NCI-H510A (cell line): ENCODE results near the gene USO1.
"Not testable (repeated sequence)": the region's sequence is repeated elsewhere in the genome, so short reads cannot be mapped to it uniquely, and the experiment has no call there.

ENCODE experiments used
- DNase-seq: peaks from one replicate; lab custom pipeline; 2025; lab: John Stamatoyannopoulos, UW

Gene USO1, protein sequence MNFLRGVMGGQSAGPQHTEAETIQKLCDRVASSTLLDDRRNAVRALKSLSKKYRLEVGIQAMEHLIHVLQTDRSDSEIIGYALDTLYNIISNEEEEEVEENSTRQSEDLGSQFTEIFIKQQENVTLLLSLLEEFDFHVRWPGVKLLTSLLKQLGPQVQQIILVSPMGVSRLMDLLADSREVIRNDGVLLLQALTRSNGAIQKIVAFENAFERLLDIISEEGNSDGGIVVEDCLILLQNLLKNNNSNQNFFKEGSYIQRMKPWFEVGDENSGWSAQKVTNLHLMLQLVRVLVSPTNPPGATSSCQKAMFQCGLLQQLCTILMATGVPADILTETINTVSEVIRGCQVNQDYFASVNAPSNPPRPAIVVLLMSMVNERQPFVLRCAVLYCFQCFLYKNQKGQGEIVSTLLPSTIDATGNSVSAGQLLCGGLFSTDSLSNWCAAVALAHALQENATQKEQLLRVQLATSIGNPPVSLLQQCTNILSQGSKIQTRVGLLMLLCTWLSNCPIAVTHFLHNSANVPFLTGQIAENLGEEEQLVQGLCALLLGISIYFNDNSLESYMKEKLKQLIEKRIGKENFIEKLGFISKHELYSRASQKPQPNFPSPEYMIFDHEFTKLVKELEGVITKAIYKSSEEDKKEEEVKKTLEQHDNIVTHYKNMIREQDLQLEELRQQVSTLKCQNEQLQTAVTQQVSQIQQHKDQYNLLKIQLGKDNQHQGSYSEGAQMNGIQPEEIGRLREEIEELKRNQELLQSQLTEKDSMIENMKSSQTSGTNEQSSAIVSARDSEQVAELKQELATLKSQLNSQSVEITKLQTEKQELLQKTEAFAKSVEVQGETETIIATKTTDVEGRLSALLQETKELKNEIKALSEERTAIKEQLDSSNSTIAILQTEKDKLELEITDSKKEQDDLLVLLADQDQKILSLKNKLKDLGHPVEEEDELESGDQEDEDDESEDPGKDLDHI

DNA sequence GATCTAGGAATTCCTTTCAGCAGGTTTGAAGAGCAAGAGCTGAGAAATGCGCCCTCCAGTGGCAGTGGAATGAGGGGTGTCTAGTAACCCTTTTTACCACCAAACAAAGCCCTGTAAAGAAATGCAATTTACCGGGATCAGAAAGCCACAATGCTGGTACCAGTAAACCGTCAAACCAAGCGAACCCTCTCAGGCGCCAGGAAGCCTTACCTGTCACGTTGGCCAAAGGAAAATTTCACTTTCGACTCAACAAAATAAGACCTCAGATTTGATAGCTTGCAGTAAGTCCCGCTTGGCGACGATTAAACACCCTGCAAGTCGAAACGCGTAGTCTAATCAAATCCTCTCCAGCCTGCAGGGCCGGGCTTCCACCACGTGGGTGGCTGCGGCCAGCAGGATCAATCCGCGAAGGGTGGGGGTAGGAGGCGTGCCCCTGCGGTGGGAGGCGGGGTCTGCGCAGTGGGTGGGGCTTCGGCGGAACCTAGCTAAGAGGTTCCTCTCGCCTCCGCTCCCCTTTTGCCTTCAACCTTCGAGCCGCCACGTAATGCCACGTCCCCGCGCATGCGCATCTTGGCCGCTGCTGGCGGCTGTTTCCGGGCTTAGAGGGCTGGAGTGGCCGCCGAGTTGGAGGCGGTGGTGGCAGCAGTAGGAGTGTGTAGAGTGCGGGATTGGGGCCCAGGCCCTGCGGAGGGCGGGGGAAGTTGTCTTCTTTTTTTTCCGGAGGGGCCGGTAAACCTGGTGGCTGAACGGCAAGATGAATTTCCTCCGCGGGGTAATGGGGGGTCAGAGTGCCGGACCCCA lies at the start of gene USO1:
Gene USO1, plus strand, starts transcription at position 512 of the 801 bp plus-strand sequence. Its CDS starts 243 bp downstream, at position 755.
- peak; percentile 93 for DNase-seq

DNA sequence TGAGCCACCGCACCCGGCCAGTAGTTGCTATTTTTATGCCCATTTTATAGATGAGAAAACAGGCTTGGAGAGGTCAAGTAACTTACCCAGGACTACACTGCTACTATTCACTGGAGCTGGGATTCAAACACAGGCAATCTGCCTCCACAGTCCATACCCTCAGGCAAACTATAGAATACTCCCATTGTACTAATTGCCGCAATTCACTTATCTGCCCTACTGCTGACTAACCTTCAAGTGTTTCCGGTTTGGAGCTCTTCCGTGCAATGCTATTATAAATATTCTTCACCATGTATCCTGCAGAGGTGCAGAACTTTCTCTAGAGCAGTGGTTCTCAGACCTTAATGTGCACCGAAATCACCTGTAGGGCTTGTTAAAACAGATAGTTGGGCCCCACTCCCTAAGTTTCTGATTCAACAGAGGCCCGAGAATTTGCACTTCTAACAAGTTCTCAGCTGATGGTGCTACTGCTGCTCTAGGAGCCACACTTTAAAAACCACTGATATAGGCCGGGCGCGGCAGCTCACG lies 49.3 kb upstream of the USO1 start:
- DNase-seq: no peak

DNA sequence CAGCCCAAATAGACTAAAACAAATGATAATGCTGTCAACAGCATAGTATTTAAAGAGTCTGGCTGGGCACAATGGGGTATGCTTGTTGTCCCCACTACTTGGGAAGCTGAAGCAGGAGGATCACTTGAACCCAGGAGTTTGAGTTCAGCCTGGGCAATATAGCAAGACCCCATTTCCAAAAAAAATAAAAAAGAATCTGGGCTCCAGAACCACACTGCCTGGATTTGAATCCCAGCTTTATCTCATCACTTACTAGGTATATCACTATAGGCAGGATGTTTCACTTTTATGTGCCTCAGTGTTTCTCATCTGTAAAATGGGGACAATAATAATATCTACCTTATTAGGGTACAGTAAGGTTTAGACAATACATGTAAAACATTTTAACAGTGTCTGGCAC lies 45.9 kb upstream of the USO1 start:
- DNase-seq: no peak

DNA sequence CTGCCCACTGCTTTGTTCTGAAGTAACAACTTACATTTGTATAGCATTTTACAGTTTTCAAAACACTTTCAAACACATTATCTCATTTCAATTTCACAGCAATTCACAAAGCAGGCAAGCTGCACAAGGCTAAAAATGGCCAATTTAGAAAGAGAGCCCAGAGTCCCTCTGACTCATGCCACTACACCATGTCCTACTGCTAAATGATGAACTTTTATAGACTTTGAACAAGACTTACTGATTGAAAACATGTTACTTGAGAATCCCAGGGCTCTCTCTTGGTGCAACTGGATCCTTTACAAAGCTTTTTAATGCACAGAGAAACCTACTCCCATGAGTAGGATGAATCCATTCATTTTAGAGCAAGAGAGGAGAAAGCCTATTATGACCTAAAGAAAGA lies 45.4 kb upstream of the USO1 start:
- no peak for DNase-seq

DNA sequence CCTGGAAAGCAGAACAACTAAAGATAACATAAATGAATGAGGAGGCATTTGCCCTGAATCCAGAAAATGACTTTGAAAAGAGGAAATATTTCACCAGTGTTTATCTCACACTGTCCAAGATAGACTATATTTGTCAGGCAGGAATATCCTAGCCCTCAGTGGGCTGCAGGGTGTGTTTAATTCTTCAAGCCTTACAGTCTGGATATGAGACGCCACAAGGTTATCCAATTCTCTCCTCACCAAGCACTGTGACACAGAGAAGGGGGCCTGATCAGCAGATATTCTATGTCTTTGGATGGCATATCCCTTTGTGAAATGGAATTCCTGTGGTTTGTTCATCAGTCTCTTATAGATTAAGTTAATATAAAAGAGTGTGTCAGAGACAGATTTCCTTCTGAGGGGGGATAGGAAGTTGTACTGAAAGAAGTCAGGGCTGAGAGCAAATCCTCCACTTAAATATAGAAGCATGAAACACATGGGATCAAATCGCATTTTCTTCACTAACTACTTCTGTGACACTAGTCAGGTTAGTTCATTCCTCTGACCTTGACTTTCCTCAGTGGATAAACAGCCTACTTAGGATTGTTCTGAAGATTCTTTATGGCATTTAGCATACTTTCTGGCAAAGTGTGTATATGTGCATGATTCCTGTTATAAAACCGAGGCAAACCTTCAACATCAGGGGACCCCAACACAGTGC lies 44.4 kb upstream of the USO1 start:
- DNase-seq: no peak

DNA sequence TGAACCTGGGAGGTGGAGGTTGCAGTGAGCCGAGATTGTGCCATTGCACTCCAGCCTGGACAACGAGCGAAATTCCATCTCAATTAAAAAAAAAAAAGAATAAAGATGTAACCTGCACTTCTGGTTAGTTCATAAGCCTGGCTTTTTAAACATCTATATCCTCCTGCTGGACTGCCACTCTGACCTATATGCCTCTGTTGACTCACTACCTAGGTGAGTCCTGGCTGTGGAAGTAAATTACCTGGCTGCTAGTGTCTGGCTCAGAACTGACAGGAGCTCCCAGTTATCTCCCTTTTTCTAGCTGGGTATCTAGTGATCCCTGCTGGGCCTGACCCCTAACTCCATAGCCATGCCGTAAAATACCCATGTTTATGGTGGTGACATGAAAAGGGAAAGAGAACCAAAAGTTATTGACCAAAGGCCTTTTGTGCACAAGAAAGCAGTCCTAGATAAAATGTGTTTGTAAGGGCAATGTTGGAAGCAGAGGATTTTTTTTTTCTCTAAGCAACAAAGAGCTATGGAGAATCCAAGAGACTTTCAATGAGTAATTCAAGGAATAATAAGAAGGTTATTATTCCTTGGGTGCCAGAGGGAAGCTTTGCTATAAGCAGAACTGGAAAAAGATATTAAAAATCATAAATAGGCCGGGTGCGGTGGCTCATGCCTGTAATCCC lies 40.8 kb upstream of the USO1 start:
- DNase-seq: no peak

DNA sequence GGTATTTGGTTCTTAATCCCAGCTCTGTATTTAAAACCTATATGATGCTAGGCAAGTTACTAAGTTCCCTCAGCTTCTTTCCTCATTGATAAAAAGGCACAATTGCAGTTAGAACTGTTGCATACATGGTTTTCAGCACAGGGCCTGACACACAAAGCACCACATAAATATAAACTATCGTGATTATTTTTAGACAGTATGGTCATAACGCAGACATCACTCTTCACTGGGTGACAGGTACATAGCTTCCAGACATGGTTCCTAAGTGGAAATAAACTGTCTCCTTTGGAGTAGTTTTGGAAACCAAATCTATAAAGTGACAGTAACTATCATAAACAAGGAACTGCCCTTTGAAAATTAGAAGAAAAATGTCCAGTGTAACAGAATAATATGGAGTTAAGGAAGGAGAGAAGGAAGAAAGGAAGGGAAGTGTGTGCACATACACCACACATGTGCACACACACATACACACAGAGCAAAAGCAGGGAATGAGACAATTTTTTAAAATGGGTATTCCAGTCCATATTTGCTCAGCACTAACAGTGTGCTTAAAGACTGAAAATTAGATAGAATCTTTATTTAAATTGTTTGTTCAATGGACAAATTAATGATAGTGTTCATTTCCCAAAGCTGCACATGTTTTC lies 38.7 kb upstream of the USO1 start:
- DNase-seq: no peak

DNA sequence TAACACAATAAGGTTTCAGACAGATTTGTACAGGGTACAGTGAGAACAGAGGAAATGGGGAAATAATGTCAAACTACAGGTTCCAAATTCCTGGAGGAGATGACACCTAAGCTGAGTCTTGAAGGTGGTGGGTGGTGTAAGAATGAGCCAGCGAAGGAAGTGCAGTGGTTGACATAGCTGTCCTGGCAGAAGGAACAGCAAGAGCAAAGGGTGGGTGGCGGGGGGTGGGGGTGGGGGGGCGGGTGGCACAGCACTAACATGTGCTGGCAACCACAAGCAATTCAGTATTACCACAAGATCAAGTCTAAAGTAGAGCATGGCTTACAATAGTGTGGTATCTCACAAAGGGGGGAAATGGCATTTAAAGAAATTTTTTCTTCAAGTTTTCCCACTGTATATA lies 38.0 kb upstream of the USO1 start:
- no peak for DNase-seq

DNA sequence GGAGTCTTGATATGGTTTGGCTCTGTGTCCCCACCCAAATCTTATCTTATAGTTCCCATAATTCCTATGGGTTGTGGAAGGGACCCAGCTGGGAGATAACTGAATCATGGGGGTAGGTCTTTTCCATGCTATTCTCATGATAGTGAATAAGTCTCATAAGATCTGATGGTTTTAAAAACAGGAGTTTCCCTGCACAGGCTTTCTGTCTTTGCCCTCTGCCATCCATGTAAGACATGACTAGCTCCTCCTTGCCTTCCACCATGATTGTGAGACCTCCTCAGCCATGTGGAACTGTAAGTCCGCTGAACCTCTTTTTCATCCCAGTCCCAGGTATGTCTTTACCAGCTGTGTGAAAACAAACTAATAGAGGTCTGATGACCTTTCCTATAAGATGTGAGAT lies 37.3 kb upstream of the USO1 start:
- DNase-seq: not testable (repeated sequence)

DNA sequence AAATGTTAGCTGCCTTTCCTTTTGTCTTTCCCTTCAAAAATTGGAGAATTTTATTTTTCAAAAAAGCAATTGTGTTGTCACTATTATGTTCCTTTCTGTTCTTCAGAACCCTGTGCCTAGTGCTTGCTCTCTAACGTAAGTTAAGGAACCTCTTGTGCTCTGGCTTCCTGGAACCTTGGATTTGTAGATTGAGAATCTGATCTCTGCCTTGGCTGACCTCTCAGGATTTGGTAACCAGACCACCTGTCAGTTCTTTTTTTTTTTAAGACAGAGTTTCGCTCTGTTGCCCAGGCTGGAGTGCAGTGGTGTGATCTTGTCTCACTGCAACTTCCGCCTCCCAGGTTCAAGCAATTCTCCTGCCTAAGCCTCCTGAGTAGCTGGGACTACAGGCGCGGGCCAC lies 32.3 kb upstream of the USO1 start:
- DNase-seq: not testable (repeated sequence)

DNA sequence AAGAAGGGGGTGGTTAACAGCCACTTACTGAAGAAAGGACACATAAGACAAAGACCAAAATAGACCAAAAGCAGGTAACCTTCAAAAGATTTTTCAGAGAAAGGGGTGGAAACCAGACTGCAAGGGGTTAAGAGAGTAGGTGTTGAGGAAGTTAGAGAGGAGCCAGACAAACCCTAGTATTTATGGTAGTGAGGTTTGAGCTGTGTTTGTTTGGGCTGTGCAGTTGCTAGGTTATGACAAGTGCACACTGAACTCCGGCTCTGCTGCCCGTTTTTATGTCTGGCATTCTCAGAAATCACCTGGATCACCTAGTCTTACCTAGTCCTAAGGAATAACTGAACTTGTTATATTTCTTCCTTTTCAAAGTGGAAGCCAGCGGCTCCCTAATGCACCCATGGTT lies 28.3 kb upstream of the USO1 start:
- peak; percentile 7 for DNase-seq

DNA sequence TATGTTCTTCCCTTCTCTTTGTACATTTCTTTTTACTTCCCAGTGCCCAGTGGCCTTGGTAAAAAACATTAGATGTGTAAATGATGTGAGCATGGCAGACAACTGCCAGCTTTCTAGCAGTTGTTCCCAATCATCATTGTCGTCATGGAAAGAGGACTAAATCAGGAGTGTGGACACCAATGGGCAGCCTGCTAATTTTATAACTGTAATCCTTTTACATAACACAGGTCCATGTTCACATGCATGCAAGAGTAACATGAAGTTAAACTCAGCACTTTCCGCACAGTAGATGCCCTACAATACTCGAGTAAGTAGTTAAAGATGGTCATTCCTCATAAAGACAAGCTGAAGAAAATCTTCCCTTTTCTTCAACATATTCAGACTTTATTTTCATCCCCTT lies 27.8 kb upstream of the USO1 start:
- no peak for DNase-seq

DNA sequence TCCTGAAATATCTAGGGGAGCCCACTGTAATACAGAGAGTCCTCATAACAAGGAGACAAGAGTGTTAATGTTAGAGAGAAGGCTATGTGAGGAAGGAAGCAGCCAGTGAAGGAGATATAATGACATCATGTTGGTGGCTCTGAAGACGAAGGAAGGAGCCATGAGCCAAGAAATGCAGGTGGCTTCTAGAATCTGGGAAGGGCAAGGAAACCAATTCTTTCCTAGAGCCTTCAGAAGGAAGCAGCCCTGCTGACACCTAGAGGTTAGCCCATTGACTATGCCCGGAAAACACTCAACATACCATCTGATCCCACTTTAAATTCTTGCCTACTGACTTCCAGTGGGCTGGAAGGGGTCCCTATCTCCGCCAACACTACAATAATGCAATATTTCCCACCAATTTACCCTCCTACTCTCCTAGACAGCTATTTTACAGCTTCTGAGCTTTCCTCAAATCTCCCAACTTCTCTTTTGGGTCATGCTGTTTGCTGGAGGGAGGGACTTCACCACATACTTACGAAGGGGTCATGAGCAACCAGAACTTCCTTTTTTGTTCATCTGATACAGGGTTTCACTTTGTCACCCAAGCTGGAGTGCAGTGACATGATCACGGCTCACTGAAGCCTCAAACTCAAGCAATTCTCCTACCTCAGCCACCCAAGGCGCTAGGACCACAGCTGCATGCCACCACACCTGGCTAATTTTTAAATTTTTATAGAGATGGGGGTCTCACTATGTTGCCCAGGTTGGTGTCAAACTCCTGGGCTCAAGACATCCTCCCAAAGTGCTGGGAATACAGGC lies 26.0 kb upstream of the USO1 start:
- no peak for DNase-seq

DNA sequence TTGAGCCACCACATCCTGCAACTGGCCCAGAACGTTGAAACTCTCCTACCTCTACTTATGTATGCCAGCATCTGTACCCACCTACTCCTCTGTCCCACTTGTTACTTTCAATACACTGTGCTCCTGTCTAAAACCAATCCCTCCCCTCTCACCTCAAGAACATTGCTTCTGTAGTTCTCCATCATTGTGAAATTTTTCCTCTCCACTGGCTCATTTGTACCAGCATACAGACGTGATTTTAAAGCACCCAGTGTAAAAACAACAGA lies 25.5 kb upstream of the USO1 start:
- no peak for DNase-seq

DNA sequence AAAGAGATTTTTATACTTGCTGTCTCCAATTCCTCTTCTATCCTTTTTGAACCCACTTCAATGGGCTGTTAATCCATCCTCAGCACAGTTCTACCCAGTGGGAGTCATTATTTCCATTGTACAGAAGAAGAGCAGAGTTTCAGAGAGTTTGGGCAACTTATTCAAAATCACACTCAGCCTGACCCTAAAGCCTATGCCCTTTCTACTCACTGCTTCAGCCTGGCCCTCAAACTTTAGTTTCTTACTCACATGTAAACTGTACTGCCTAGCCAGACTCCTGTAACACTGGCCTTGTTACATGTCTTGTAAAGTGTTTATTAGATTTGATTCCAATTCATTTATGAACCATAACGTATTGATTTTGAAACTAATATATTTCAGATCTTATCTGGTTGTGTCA lies 25.1 kb upstream of the USO1 start:
- DNase-seq: no peak

DNA sequence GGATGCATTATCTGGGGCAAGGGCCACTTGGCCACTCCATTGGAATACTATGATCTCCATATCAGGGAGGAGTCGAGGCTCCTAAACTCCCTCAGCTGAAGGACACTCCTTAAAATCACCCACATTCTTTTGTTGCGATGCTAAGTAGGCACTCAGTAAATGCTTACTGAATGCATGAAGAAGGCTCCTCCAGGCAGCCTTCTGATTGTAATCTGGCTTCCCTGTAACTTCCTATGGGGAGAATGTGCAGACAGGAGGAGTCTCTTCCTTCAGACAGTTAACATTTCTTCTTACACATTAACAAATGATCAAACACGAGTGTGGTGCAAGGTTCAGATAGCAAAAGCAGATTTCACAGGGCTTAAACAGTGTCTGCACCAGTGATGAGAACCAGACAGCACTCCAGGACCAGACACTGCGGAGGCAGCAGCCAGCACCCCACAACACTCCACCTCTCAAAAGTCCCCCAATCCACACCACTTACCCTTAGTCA lies 21.4 kb upstream of the USO1 start:
- no peak for DNase-seq

DNA sequence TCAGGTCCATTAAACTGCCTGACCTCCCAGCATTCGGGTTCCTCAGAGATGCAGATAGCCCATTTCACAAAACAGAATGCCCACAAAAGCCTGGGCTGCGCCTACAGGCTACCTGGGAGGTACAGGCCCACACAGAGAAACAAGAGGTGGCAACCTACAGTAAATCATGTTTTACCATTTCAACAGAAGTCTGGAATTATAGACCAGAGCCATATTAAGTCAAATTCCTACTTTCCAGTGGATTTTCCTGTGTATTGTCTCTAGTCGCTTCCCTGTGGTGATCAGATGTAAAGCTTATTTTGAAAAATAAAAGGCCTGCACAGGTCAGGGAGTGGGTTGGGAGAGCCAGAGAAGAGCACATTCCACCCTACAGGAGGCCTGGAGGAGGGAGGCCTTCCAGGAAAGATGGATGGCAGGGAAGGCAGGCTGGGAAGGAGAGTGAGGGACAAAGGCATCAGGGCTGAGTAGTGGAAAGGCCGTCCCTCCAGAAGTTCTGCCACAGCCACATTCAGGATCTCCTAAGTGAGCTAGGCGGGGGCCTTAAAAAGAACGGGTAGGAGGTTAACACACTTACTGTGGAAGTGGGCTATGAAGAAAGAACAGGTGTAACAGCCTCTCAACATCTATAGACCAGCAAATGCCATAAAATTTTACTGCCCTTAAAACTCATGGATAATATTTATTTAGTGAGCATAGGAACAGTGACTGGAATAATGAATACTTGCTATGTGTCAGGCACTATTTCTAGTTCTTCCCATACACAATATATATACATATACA lies 19.0 kb upstream of the USO1 start:
- no peak for DNase-seq

DNA sequence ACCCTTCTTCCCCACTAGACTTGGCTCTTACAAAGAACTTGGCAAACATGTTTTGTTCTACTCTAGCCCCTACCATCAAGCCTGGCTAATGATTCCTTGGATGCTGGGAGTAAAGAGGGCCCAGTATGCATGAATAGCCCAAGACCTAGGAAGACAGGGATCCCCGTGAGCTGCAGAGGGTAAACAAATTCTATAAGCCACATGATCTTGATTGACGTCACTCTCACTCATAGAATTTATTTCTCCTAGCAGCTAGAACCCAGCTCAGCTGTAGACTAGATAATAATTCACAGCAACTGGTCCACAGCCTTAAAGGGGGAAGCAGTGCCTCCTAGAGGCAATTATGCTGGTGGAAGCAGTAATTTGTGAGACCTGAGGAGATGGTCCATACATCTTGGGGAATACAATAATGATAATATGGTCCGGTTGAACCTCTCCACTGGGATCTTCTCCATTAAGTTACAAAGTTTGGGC lies 16.1 kb upstream of the USO1 start:
- DNase-seq: no peak

DNA sequence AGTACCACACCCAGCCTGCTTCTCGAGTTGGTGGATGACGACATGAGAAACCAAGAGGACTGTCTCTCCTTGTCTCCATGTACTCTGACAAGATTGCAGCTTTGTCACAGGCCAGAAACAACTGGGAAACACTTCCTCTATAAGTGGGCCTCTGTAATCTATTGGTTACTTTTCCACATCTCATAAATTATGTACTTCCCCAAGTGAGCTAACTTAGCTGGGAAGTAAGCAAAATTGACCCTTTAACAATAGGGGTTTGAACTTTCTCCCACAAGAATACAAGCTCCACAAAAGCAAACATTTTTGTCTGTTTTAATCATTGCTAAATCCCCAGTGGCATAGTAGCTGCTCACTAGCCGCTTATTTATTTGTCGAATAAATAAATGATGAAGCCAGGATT lies 14.1 kb upstream of the USO1 start:
- DNase-seq: no peak
